HepG2 (cell line): ENCODE data around the gene DUS1L. TPM values are rescaled to one million over a fixed set of nuclear protein-coding genes. Genes with fewer than 3 reads are reported as not detected.

Experiments
- CC2D1A ChIP-seq: sonication (generic); formaldehyde crosslinking; IDR thresholded peaks from 2 replicates; pipeline ENCODE4 v1.8.1; 2023; ENCODE audit warnings: mild to moderate bottlenecking, missing genetic modification reagents
- EP300 ChIP-seq, 3 experiments: sonication (generic) in 1 of 3; formaldehyde crosslinking in 1 of 3; IDR thresholded peaks; 2 replicates each; pipeline versions ENCODE4 v1.5.1 to v1.6.1; 2011 to 2020; ENCODE audit warnings: low read depth in 2 of 3, low read length in 2 of 3, borderline replicate concordance in 1 of 3, improper control_type of control experiment in 1 of 3, mild to moderate bottlenecking in 1 of 3, missing genetic modification reagents in 1 of 3, moderate library complexity in 1 of 3
- GZF1 ChIP-seq: sonication (generic); formaldehyde crosslinking; IDR thresholded peaks from 2 replicates; pipeline ENCODE4 v1.5.1; 2020; ENCODE audit warnings: mild to moderate bottlenecking, missing genetic modification reagents
- MTF2 ChIP-seq: sonication (generic); formaldehyde crosslinking; IDR thresholded peaks from 2 replicates; pipeline ENCODE4 v1.5.0; 2020; ENCODE audit warnings: missing genetic modification reagents, borderline replicate concordance
- NR1H2 ChIP-seq: sonication (generic); formaldehyde crosslinking; IDR thresholded peaks from 2 replicates; pipeline ENCODE4 v1.8.1; 2022; ENCODE audit warnings: low read depth, missing genetic modification reagents, borderline replicate concordance
- PHF8 ChIP-seq: sonication (generic); formaldehyde crosslinking; IDR thresholded peaks from 2 replicates; pipeline ENCODE4 v1.5.0; 2020; ENCODE audit warnings: missing genetic modification reagents
- RFX1 ChIP-seq: fragments of 450-650 bp; IDR thresholded peaks from 2 replicates; pipeline ENCODE4 v1.6.1; 2017
- TCF7 ChIP-seq: sonication (generic); IDR thresholded peaks from 2 replicates; pipeline ENCODE4 v1.6.1; 2016; ENCODE audit warnings: antibody characterized with exemption, low read depth
- ZNF33A ChIP-seq: sonication (generic); formaldehyde crosslinking; IDR thresholded peaks from 2 replicates; pipeline ENCODE4 v1.5.1; 2020; ENCODE audit warnings: missing genetic modification reagents, mild to moderate bottlenecking, moderate library complexity, borderline replicate concordance
- ZNF343 ChIP-seq: sonication (generic); formaldehyde crosslinking; IDR thresholded peaks from 2 replicates; pipeline ENCODE4 v1.4.0; 2020; ENCODE audit warnings: mild to moderate bottlenecking, missing genetic modification reagents
- ZNF616 ChIP-seq: sonication (generic); formaldehyde crosslinking; IDR thresholded peaks from 2 replicates; pipeline ENCODE4 v1.5.0; 2020; ENCODE audit warnings: low read depth, mild to moderate bottlenecking, missing genetic modification reagents
- polyA plus RNA-seq, 8 experiments: library from polyadenylated mRNA; depleted of rRNA in 3 of 8; stranded (reverse) in 7 of 8; unstranded in 1 of 8; fragments of >200 nt; fragmentation: Illumina TruSeq in 4 of 8; extraction: Trizol in 4 of 8; gene quantifications; 2 replicates each; pipeline versions ENCODE4 v1.2.1 to v1.2.3, GENCODE V29; 2011 to 2016; ENCODE audit warnings: low read depth in 4 of 8, missing spikeins in 1 of 8, mixed read lengths in 1 of 8; ENCODE audit not compliant: insufficient read depth in 1 of 8
- total RNA-seq, 5 experiments: library from RNA; depleted of rRNA; stranded (reverse); fragments of >200 nt; fragmentation: Illumina TruSeq; extraction: Trizol; gene quantifications; 2 replicates each; pipeline ENCODE4 v1.2.3, GENCODE V29; 2016; ENCODE audit warnings: low read depth in 1 of 5
- TF ChIP-seq, protein P1 (sequence below): sonication (generic); formaldehyde crosslinking; conservative IDR thresholded peaks from 2 replicates; pipeline ENCODE4 v1.4.0; 2020; ENCODE audit warnings: missing genetic modification reagents
- TF ChIP-seq, protein P2 (sequence below): IDR thresholded peaks from 2 replicates; pipeline ENCODE4 v1.4.0; 2020; ENCODE audit warnings: mild to moderate bottlenecking, missing genetic modification reagents

The DUS1L gene
- total and polyA plus RNA-seq, 2 of the 13 experiments (the other 11 are each of a cell fraction or from before 2014, with no cell fraction given), result 81.0 to 109 TPM

DNA sequence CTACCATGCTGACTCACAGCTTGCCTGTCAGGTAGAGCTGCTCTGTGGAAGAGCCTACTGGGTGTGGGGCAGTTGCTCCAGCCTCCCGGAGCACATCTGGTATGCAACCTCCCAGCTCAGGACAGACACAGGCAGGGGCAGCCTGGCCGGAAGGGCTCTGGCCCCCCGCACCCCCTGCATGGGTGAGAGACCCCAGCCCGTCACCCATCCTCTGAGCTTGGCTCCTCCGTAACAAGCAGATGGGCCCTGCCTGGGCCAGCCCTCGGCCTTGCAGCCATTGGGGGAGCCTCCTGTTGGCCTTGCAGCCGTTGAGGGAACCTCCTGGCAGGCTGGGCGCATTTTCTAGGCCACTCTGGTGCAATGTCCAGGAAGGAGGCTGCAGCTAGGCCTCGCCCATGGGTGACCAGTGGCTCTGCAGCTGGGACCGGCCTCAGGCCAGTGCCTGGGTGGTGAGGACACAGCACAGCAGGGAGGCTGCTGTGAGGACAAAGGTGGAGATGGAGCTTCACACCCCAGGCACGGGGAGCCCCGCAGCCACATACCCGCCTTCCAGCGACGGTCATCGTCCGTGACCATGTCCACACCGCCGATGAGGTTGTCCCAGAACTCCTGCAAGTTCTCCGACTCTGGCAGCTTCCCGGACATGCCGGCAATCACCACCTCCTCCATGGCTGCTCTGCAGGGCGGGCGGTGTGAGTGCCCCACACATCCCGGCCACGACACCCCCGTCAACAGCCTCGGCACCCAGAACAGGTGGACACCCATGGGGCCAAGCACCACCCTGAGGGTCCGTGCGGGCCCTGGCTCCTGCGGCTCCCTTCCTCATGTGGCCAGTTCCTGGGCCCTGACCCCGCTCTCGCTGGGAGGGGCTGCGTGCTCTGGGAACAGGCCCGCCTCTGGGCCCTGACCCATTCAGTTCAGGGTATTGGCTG, 30.4 kb upstream of the DUS1L start (continued):
- TF ChIP-seq, protein P1, sequence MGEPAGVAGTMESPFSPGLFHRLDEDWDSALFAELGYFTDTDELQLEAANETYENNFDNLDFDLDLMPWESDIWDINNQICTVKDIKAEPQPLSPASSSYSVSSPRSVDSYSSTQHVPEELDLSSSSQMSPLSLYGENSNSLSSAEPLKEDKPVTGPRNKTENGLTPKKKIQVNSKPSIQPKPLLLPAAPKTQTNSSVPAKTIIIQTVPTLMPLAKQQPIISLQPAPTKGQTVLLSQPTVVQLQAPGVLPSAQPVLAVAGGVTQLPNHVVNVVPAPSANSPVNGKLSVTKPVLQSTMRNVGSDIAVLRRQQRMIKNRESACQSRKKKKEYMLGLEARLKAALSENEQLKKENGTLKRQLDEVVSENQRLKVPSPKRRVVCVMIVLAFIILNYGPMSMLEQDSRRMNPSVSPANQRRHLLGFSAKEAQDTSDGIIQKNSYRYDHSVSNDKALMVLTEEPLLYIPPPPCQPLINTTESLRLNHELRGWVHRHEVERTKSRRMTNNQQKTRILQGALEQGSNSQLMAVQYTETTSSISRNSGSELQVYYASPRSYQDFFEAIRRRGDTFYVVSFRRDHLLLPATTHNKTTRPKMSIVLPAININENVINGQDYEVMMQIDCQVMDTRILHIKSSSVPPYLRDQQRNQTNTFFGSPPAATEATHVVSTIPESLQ (CRISPR knock-in tag), result no peak
- no peak for TF ChIP-seq ZNF343
- TF ChIP-seq RFX1, result no peak
- TF ChIP-seq ZNF616 (CRISPR knock-in tag), result no peak; the same call in 1 of the 2 replicates
- no peak for TF ChIP-seq MTF2 (CRISPR knock-in tag)
- no peak for TF ChIP-seq CC2D1A
- TF ChIP-seq, protein P2, sequence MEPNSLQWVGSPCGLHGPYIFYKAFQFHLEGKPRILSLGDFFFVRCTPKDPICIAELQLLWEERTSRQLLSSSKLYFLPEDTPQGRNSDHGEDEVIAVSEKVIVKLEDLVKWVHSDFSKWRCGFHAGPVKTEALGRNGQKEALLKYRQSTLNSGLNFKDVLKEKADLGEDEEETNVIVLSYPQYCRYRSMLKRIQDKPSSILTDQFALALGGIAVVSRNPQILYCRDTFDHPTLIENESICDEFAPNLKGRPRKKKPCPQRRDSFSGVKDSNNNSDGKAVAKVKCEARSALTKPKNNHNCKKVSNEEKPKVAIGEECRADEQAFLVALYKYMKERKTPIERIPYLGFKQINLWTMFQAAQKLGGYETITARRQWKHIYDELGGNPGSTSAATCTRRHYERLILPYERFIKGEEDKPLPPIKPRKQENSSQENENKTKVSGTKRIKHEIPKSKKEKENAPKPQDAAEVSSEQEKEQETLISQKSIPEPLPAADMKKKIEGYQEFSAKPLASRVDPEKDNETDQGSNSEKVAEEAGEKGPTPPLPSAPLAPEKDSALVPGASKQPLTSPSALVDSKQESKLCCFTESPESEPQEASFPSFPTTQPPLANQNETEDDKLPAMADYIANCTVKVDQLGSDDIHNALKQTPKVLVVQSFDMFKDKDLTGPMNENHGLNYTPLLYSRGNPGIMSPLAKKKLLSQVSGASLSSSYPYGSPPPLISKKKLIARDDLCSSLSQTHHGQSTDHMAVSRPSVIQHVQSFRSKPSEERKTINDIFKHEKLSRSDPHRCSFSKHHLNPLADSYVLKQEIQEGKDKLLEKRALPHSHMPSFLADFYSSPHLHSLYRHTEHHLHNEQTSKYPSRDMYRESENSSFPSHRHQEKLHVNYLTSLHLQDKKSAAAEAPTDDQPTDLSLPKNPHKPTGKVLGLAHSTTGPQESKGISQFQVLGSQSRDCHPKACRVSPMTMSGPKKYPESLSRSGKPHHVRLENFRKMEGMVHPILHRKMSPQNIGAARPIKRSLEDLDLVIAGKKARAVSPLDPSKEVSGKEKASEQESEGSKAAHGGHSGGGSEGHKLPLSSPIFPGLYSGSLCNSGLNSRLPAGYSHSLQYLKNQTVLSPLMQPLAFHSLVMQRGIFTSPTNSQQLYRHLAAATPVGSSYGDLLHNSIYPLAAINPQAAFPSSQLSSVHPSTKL, result no peak
- no peak for TF ChIP-seq TCF7
- no peak for TF ChIP-seq PHF8 (CRISPR knock-in tag)
- no peak for TF ChIP-seq ZNF33A (CRISPR knock-in tag)
- peak; percentile 57; the same call in 1 of the 2 replicates for TF ChIP-seq NR1H2
- no peak for TF ChIP-seq GZF1 (CRISPR knock-in tag)
- no peak for TF ChIP-seq EP300 (IDR thresholded peaks at IDR 0.05; ENCODE audit: low read depth in 2 of 2, low read length in 2 of 2)
- TF ChIP-seq EP300 (CRISPR knock-in tag; IDR thresholded peaks at IDR 0.05; ENCODE audit: borderline replicate concordance), result 0 out of 2 replicates have a peak, but pooled peaks have one; percentile 26
